Fibroblast of lung (primary cell): ENCODE data around the gene DTX4. TPM values are rescaled to one million over a fixed set of nuclear protein-coding genes. Genes with fewer than 3 reads are reported as not detected.

Experiments
- DNase-seq, 2 donors: peaks; one replicate each; pipeline versions ENCODE4 v3.0.0 to v3.0.0-alpha.2; 2010; ENCODE audit warnings: low read depth in 2 of 2
- H2AFZ ChIP-seq: 2 replicates; pipeline ENCODE4 v1.5.1; 2012; ENCODE audit warnings: low read length, control low read depth, inconsistent platforms
- H3K27ac ChIP-seq: 2 replicates; pipeline ENCODE4 v1.5.1; 2011; ENCODE audit warnings: low read length, control low read depth; ENCODE audit not compliant: insufficient read depth
- H3K27me3 ChIP-seq: 2 replicates; pipeline ENCODE4 v1.5.1; 2011; ENCODE audit warnings: mild to moderate bottlenecking, low read length; ENCODE audit not compliant: control insufficient read depth, insufficient read depth
- H3K36me3 ChIP-seq: 2 replicates; pipeline ENCODE4 v1.5.1; 2011; ENCODE audit warnings: low read length; ENCODE audit not compliant: control insufficient read depth, insufficient read depth
- H3K4me1 ChIP-seq: 2 replicates; pipeline ENCODE4 v1.5.1; 2011; ENCODE audit warnings: low read length; ENCODE audit not compliant: control insufficient read depth, insufficient read depth; ENCODE audit errors: extremely low read depth
- H3K4me2 ChIP-seq: 2 replicates; pipeline ENCODE4 v1.5.1; 2011; ENCODE audit warnings: low read length, control low read depth; ENCODE audit not compliant: insufficient read depth; ENCODE audit errors: extremely low read depth
- H3K4me3 ChIP-seq, 4 experiments: fragments of 200-600 bp in 1 of 4; sonication (generic) in 1 of 4; replicated peaks in 1 of 4; 2 replicates each; pipeline ENCODE4 v1.5.1; 2011 to 2016; ENCODE audit warnings: low read length in 4 of 4, low read depth in 3 of 4, mild to moderate bottlenecking in 3 of 4, control low read depth in 2 of 4, inconsistent platforms in 1 of 4, mixed read lengths in 1 of 4; ENCODE audit not compliant: insufficient read depth in 1 of 4; ENCODE audit errors: control extremely low read depth in 1 of 4
- H3K79me2 ChIP-seq: 2 replicates; pipeline ENCODE4 v1.5.1; 2012; ENCODE audit warnings: mild to moderate bottlenecking, low read length, inconsistent platforms; ENCODE audit not compliant: control insufficient read depth, insufficient read depth
- H3K9ac ChIP-seq: 2 replicates; pipeline ENCODE4 v1.5.1; 2011; ENCODE audit warnings: mild to moderate bottlenecking, low read length, control low read depth; ENCODE audit not compliant: insufficient read depth
- H3K9me3 ChIP-seq: 2 replicates; pipeline ENCODE4 v1.5.1; 2012; ENCODE audit warnings: low read depth, low read length; ENCODE audit not compliant: control insufficient read depth, insufficient read depth
- H4K20me1 ChIP-seq: 2 replicates; pipeline ENCODE4 v1.5.1; 2011; ENCODE audit warnings: low read length; ENCODE audit not compliant: control insufficient read depth, insufficient read depth; ENCODE audit errors: extremely low read depth
- EZH2 ChIP-seq: IDR thresholded peaks from 2 replicates; pipeline ENCODE4 v1.5.1; 2012; ENCODE audit warnings: low read length, control low read depth, mild to moderate bottlenecking; ENCODE audit errors: missing control alignments
- polyA plus RNA-seq, 2 donors: library from polyadenylated mRNA; depleted of rRNA in 1 of 2; stranded (reverse) in 1 of 2; unstranded in 1 of 2; fragments of >200 nt; gene quantifications; 2 replicates each; pipeline ENCODE4 v1.2.1, GENCODE V29; 2011 to 2012; ENCODE audit warnings: missing spikeins in 1 of 2
- total RNA-seq: library from RNA; depleted of rRNA; stranded (reverse); fragments of >200 nt; gene quantifications from 2 replicates; pipeline ENCODE4 v1.2.1, GENCODE V29; 2014
- TF ChIP-seq, protein P1 (sequence below), 2 donors: IDR thresholded peaks in 1 of 2; conservative IDR thresholded peaks in 1 of 2; 1 replicate in 1 of 2; 2 replicates in 1 of 2; pipeline ENCODE4 v1.5.1; 2011 to 2012; ENCODE audit warnings: low read length in 2 of 2, control low read depth in 1 of 2, inconsistent platforms in 1 of 2, low read depth in 1 of 2, mild to moderate bottlenecking in 1 of 2

The DTX4 gene
- total and polyA plus RNA-seq, 2 donors (not counting 1 experiment from before 2014, with no cell fraction given) = 1.2 to 4.8 TPM

GRCh38 chr11:59175091-59175501 is 3.2 kb downstream of the DTX4 start:
- H3K27me3 ChIP-seq = no peaks in the 10 kb centered on the region
- no peak overlapping the region for H3K4me2 ChIP-seq
- peaks cover 1% of the 10 kb centered on the region for H3K79me2 ChIP-seq
- no peaks in the 10 kb centered on the region for H4K20me1 ChIP-seq
- TF ChIP-seq, protein P1, sequence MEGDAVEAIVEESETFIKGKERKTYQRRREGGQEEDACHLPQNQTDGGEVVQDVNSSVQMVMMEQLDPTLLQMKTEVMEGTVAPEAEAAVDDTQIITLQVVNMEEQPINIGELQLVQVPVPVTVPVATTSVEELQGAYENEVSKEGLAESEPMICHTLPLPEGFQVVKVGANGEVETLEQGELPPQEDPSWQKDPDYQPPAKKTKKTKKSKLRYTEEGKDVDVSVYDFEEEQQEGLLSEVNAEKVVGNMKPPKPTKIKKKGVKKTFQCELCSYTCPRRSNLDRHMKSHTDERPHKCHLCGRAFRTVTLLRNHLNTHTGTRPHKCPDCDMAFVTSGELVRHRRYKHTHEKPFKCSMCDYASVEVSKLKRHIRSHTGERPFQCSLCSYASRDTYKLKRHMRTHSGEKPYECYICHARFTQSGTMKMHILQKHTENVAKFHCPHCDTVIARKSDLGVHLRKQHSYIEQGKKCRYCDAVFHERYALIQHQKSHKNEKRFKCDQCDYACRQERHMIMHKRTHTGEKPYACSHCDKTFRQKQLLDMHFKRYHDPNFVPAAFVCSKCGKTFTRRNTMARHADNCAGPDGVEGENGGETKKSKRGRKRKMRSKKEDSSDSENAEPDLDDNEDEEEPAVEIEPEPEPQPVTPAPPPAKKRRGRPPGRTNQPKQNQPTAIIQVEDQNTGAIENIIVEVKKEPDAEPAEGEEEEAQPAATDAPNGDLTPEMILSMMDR (conservative IDR thresholded peaks at IDR 0.05 in 1 of 2, IDR thresholded peaks at IDR 0.05 in 1 of 2; ENCODE audit: low read depth in 1 of 2, low read length in 2 of 2) = no peak
- no peak for TF ChIP-seq EZH2
- no peak overlapping the region for H3K9ac ChIP-seq
- no peaks in the 10 kb centered on the region for H3K9me3 ChIP-seq
- no peaks in the 10 kb centered on the region for H3K36me3 ChIP-seq
- DNase-seq = no peak
- no peak overlapping the region for H3K4me3 ChIP-seq
- H3K4me1 ChIP-seq = peaks cover 7% of the 10 kb centered on the region
- H3K27ac ChIP-seq = no peak overlapping the region
- no peak overlapping the region for H2AFZ ChIP-seq

DNA sequence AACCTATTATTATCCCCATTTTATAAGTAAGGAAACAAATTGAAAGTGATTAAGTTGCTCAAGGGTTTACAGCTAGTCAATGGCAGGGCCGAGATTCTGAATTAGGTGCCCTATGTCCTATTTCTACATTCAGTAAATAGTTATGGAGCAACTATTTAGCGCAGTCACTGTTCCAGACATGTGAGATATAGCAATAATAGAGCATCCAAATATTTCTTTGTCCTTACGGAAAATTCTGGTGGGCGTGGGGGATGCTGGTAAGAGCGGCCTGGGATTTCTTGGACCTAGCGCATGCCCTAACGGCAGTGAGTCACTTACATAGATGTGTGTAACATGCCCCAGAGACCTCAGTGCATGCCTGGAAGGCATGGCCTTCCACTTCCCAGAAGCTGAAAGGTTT is 4.4 kb downstream of the DTX4 start:
- no peaks in the 10 kb centered on the region for H3K36me3 ChIP-seq
- no peak overlapping the region for H3K4me3 ChIP-seq
- H3K27me3 ChIP-seq = no peaks in the 10 kb centered on the region
- no peak for TF ChIP-seq EZH2
- TF ChIP-seq, protein P1 (conservative IDR thresholded peaks at IDR 0.05 in 1 of 2, IDR thresholded peaks at IDR 0.05 in 1 of 2; ENCODE audit: low read depth in 1 of 2, low read length in 2 of 2) = no peak
- H3K4me1 ChIP-seq = peaks cover 7% of the 10 kb centered on the region
- H3K4me2 ChIP-seq = no peak overlapping the region
- no peak overlapping the region for H3K9ac ChIP-seq
- no peak overlapping the region for H2AFZ ChIP-seq
- H3K27ac ChIP-seq = no peak overlapping the region
- peaks cover 1% of the 10 kb centered on the region for H3K79me2 ChIP-seq
- H4K20me1 ChIP-seq = no peaks in the 10 kb centered on the region
- no peaks in the 10 kb centered on the region for H3K9me3 ChIP-seq
- DNase-seq = no peak

- H3K4me2 ChIP-seq = no peak overlapping the region
- H3K9ac ChIP-seq = no peak overlapping the region
- H3K27ac ChIP-seq = no peak overlapping the region
- H3K79me2 ChIP-seq = no peaks in the 10 kb centered on the region
- DNase-seq = no peak
- H3K27me3 ChIP-seq = no peaks in the 10 kb centered on the region
- H3K4me1 ChIP-seq = peaks cover 3% of the 10 kb centered on the region
- no peaks in the 10 kb centered on the region for H4K20me1 ChIP-seq
- no peak overlapping the region for H3K4me3 ChIP-seq
- TF ChIP-seq, protein P1 (conservative IDR thresholded peaks at IDR 0.05 in 1 of 2, IDR thresholded peaks at IDR 0.05 in 1 of 2; ENCODE audit: low read depth in 1 of 2, low read length in 2 of 2) = no peak
- no peak for TF ChIP-seq EZH2
- no peak overlapping the region for H2AFZ ChIP-seq
- no peaks in the 10 kb centered on the region for H3K9me3 ChIP-seq
- H3K36me3 ChIP-seq = peaks cover 3% of the 10 kb centered on the region
Measured at GRCh38 chr11:59178402-59178801, 6.5 kb downstream of the DTX4 start.
